CD14-positive monocyte (primary cell): ENCODE measurements around the gene ABLIM3. TPM values are rescaled to one million over a fixed set of nuclear protein-coding genes. Genes with fewer than 3 reads are reported as not detected.

Experiments used
- DNase-seq, 3 donors: peaks; one replicate each; pipeline ENCODE4 v3.0.0-alpha.2; 2011 to 2022
- H2AFZ ChIP-seq: 2 replicates; pipeline ENCODE4 v1.6.0; 2012; ENCODE audit warnings: mild to moderate bottlenecking, low read depth, low read length, inconsistent platforms; ENCODE audit not compliant: insufficient read depth, poor library complexity, severe bottlenecking
- H3K27ac ChIP-seq, 2 donors: 1 replicate in 1 of 2; 2 replicates in 1 of 2; pipeline ENCODE4 v1.5.1; 2012 to 2013; ENCODE audit warnings: low read length in 2 of 2, control low read depth in 1 of 2, inconsistent platforms in 1 of 2, low read depth in 1 of 2, mild to moderate bottlenecking in 1 of 2
- H3K27me3 ChIP-seq, 2 donors: one replicate each; pipeline versions ENCODE4 v1.6.0 to v1.6.1; 2011 to 2013; ENCODE audit warnings: low read length in 2 of 2; ENCODE audit not compliant: control insufficient read depth in 2 of 2, insufficient read depth in 2 of 2
- H3K36me3 ChIP-seq, 2 donors: replicated peaks in 1 of 2; 1 replicate in 1 of 2; 2 replicates in 1 of 2; pipeline versions ENCODE4 v1.5.1 to v1.6.1; 2012 to 2013; ENCODE audit warnings: low read length in 2 of 2, control low read depth in 1 of 2, inconsistent platforms in 1 of 2, mild to moderate bottlenecking in 1 of 2; ENCODE audit not compliant: insufficient read depth in 2 of 2, control insufficient read depth in 1 of 2
- H3K4me1 ChIP-seq, 2 donors: 1 replicate in 1 of 2; 2 replicates in 1 of 2; pipeline versions ENCODE4 v1.5.1 to v1.6.1; 2012 to 2013; ENCODE audit warnings: low read length in 2 of 2, control low read depth in 1 of 2, inconsistent platforms in 1 of 2, mild to moderate bottlenecking in 1 of 2, moderate library complexity in 1 of 2; ENCODE audit not compliant: insufficient read depth in 2 of 2, control insufficient read depth in 1 of 2
- H3K4me2 ChIP-seq: replicated peaks from 2 replicates; pipeline ENCODE3; 2012; ENCODE audit warnings: low read length, moderate library complexity, mild to moderate bottlenecking; ENCODE audit not compliant: poor library complexity, severe bottlenecking; ENCODE audit errors: extremely low read depth
- H3K4me3 ChIP-seq, 3 experiments: fragments of 200-600 bp in 1 of 3; sonication (generic) in 1 of 3; replicated peaks in 1 of 3; 1 replicate in 2 of 3; 2 replicates in 1 of 3; pipeline ENCODE4 v1.5.1; 2011 to 2013; ENCODE audit warnings: low read length in 3 of 3, mild to moderate bottlenecking in 3 of 3, control low read depth in 2 of 3, low read depth in 2 of 3, inconsistent platforms in 1 of 3, moderate library complexity in 1 of 3
- H3K79me2 ChIP-seq: 2 replicates; pipeline ENCODE4 v1.6.0; 2012; ENCODE audit warnings: mild to moderate bottlenecking, control low read depth, inconsistent platforms, low read length, moderate library complexity; ENCODE audit not compliant: insufficient read depth
- H3K9ac ChIP-seq: 2 replicates; pipeline ENCODE4 v1.6.0; 2017; ENCODE audit warnings: low read length, mild to moderate bottlenecking; ENCODE audit not compliant: insufficient read depth, poor library complexity, severe bottlenecking
- H3K9me3 ChIP-seq, 2 donors: replicated peaks in 1 of 2; 1 replicate in 1 of 2; 2 replicates in 1 of 2; pipeline versions ENCODE4 v1.5.1 to v1.6.1; 2012 to 2013; ENCODE audit warnings: low read length in 2 of 2, control low read depth in 1 of 2; ENCODE audit not compliant: control insufficient read depth in 1 of 2, insufficient read depth in 1 of 2
- H4K20me1 ChIP-seq: 2 replicates; pipeline ENCODE4 v1.6.0; 2012; ENCODE audit warnings: mild to moderate bottlenecking, low read length, control low read depth, moderate library complexity; ENCODE audit not compliant: insufficient read depth
- H3K27ac Mint-ChIP-seq, 7 donors: one replicate each; pipeline ENCODE4 v1.8.0; 2020; ENCODE audit warnings: mild to moderate bottlenecking in 7 of 7, mixed read lengths in 7 of 7, moderate library complexity in 6 of 7, inconsistent platforms in 2 of 7
- H3K27me3 Mint-ChIP-seq, 3 donors: one replicate each; pipeline ENCODE4 v1.8.0; 2021 to 2022; ENCODE audit warnings: low read depth in 3 of 3, mild to moderate bottlenecking in 3 of 3, mixed read lengths in 3 of 3, moderate library complexity in 3 of 3, inconsistent platforms in 1 of 3
- H3K36me3 Mint-ChIP-seq, 2 donors: one replicate each; pipeline ENCODE4 v1.8.0; 2020; ENCODE audit warnings: mixed read lengths in 2 of 2, inconsistent platforms in 1 of 2, mild to moderate bottlenecking in 1 of 2
- H3K4me1 Mint-ChIP-seq: one replicate; pipeline ENCODE4 v1.8.0; 2020; ENCODE audit warnings: mild to moderate bottlenecking, mixed read lengths
- H3K4me3 Mint-ChIP-seq, 2 donors: one replicate each; pipeline ENCODE4 v1.8.0; 2020; ENCODE audit warnings: mild to moderate bottlenecking in 2 of 2, mixed read lengths in 2 of 2, moderate library complexity in 1 of 2
- H3K9me3 Mint-ChIP-seq, 7 donors: one replicate each; pipeline ENCODE4 v1.8.0; 2020 to 2022; ENCODE audit warnings: mixed read lengths in 7 of 7, mild to moderate bottlenecking in 6 of 7, moderate library complexity in 6 of 7, inconsistent platforms in 2 of 7
- CTCF ChIP-seq: fragments of 200-600 bp; IDR thresholded peaks from one replicate; pipeline ENCODE4 v1.8.0; 2022; ENCODE audit warnings: antibody characterized with exemption, mild to moderate bottlenecking
- WGBS: methylation state at CpG from one replicate; pipeline ENCODE4 v1.1.5; 2013; ENCODE audit warnings: missing lambda C conversion rate; ENCODE audit not compliant: insufficient coverage; 5-methylcytosine and 5-hydroxymethylcytosine counted together
- intact Hi-C, 2 donors: fragments of 100-400 bp; cut with micrococcal nuclease; formaldehyde crosslinking; loops; one replicate each; pipeline versions ENCODE4 v1.15.0 to v1.15.1; 2023
- polyA plus RNA-seq, 3 donors: library from polyadenylated mRNA; depleted of rRNA in 1 of 3; unstranded in 2 of 3; stranded (reverse) in 1 of 3; fragments of 300-500 nt in 2 of 3; fragments of >200 nt in 1 of 3; fragmentation: Illumina TruSeq in 2 of 3; gene quantifications; 1 replicate in 2 of 3; 2 replicates in 1 of 3; pipeline ENCODE4 v1.2.3, GENCODE V29; 2012 to 2021

Gene ABLIM3
- polyA plus RNA-seq, 3 donors: 0.22 to 0.74 TPM; not detected in 1

GRCh38 chr5:149273237-149273636 lies 131.9 kb downstream of the ABLIM3 start:
- Histone ChIP-seq H3K27ac (no peak overlapping the region), H3K9ac (no peak overlapping the region), H3K9me3 (peaks cover 3 to 12% of the 10 kb centered on the region in 2 donors), H3K4me1 (peaks cover 12 to 17% of the 10 kb centered on the region in 2 donors), H3K79me2 (no peaks in the 10 kb centered on the region), H3K4me2 (no peak overlapping the region), H4K20me1 (no peaks in the 10 kb centered on the region), H3K4me3 (no peak overlapping the region), H3K27me3 (peaks cover 27 to 38% of the 10 kb centered on the region in 2 donors), H2AFZ (no peak overlapping the region), H3K36me3 (no peaks in the 10 kb centered on the region)
- Mint-ChIP-seq H3K27me3 (peaks cover 34 to 43% (median 40%) of the 10 kb centered on the region in 3 donors), H3K4me3 (peak overlapping the region in 1 of 2 donors; percentile 96), H3K9me3 (peaks cover 7 to 22% (median 14%) of the 10 kb centered on the region in 7 donors), H3K4me1 (peaks cover 19% of the 10 kb centered on the region), H3K27ac (no peak overlapping the region), H3K36me3 (peaks cover 5 to 12% of the 10 kb centered on the region in 2 donors)
- no peak for TF ChIP-seq CTCF
- no peak for DNase-seq
- intact Hi-C loops: no loop called here
- WGBS: no CpG with 5 or more reads among the region's 5 CpGs

GRCh38 chr5:149273950-149274349 lies 132.7 kb downstream of the ABLIM3 start:
- Histone ChIP-seq H3K79me2 (no peaks in the 10 kb centered on the region), H3K9ac (no peak overlapping the region), H3K27me3 (peaks cover 27 to 38% of the 10 kb centered on the region in 2 donors), H3K27ac (no peak overlapping the region), H3K36me3 (no peaks in the 10 kb centered on the region), H3K4me3 (no peak overlapping the region), H3K4me2 (no peak overlapping the region), H3K9me3 (peaks cover 0 to 5% of the 10 kb centered on the region in 2 donors), H4K20me1 (no peaks in the 10 kb centered on the region), H2AFZ (no peak overlapping the region), H3K4me1 (peaks cover 12 to 17% of the 10 kb centered on the region in 2 donors)
- H3K4me3 Mint-ChIP-seq: no peak overlapping the region
- H3K27ac Mint-ChIP-seq: no peak overlapping the region
- 89% methylated on average over 1 of the region's 3 CpGs for WGBS
- H3K9me3 Mint-ChIP-seq: peaks cover 3 to 17% (median 7%) of the 10 kb centered on the region in 7 donors
- TF ChIP-seq CTCF: no peak
- H3K27me3 Mint-ChIP-seq: peaks cover 34 to 43% (median 40%) of the 10 kb centered on the region in 3 donors
- intact Hi-C loops: no loop called here
- peaks cover 2 to 12% of the 10 kb centered on the region in 2 donors for H3K36me3 Mint-ChIP-seq
- peaks cover 23% of the 10 kb centered on the region for H3K4me1 Mint-ChIP-seq
- DNase-seq: no peak
